ENCODE measurements around the gene PER2. TPM values are rescaled to one million over a fixed set of nuclear protein-coding genes. Genes with fewer than 3 reads are reported as not detected.
"Not testable (repeated sequence)": the region's sequence is repeated elsewhere in the genome, so short reads cannot be mapped to it uniquely, and the experiment has no call there.

PER2 gene
- total RNA-seq, 1 donor from 2014 or later = 3.7 TPM

- H3K27me3 Mint-ChIP-seq (ENCODE audit: unreplicated experiment) = no peaks in the 10 kb centered on the region
- peaks cover 17% of the 10 kb centered on the region for H3K36me3 Mint-ChIP-seq (ENCODE audit: unreplicated experiment)
- no peaks in the 10 kb centered on the region for H3K4me1 Mint-ChIP-seq (ENCODE audit: unreplicated experiment)
- H3K27ac Mint-ChIP-seq (ENCODE audit: unreplicated experiment) = no peak overlapping the region
- no peak for DNase-seq (ENCODE audit: extremely low spot score, unreplicated experiment)
- TF ChIP-seq CTCF (IDR thresholded peaks at IDR 0.05) = no peak
- no peaks in the 10 kb centered on the region for H3K9me3 Mint-ChIP-seq (ENCODE audit: unreplicated experiment)
- H3K4me3 Mint-ChIP-seq (ENCODE audit: unreplicated experiment) = no peak overlapping the region
Observed at GRCh38 chr2:238274152-238274865, 14.1 kb downstream of the PER2 start.

- not testable (repeated sequence) for H3K9me3 Mint-ChIP-seq (ENCODE audit: unreplicated experiment); H3K4me1 Mint-ChIP-seq (ENCODE audit: unreplicated experiment); H3K4me3 Mint-ChIP-seq (ENCODE audit: unreplicated experiment); DNase-seq (ENCODE audit: extremely low spot score, unreplicated experiment); H3K27me3 Mint-ChIP-seq (ENCODE audit: unreplicated experiment); H3K27ac Mint-ChIP-seq (ENCODE audit: unreplicated experiment)
- H3K36me3 Mint-ChIP-seq (ENCODE audit: unreplicated experiment) = peaks cover 20% of the 10 kb centered on the region
Observed at GRCh38 chr2:238273433-238273832, 15.0 kb downstream of the PER2 start.

GRCh38 chr2:238272156-238272555, 16.3 kb downstream of the PER2 start:
- Mint-ChIP-seq H3K9me3 (ENCODE audit: unreplicated experiment) (no peaks in the 10 kb centered on the region), H3K4me1 (ENCODE audit: unreplicated experiment) (no peaks in the 10 kb centered on the region), H3K4me3 (ENCODE audit: unreplicated experiment) (no peak overlapping the region), H3K36me3 (ENCODE audit: unreplicated experiment) (peaks cover 22% of the 10 kb centered on the region), H3K27ac (ENCODE audit: unreplicated experiment) (no peak overlapping the region), H3K27me3 (ENCODE audit: unreplicated experiment) (no peaks in the 10 kb centered on the region)
- no peak for DNase-seq (ENCODE audit: extremely low spot score, unreplicated experiment)
- no peak for TF ChIP-seq CTCF (IDR thresholded peaks at IDR 0.05)

GRCh38 chr2:238271686-238272085, 16.7 kb downstream of the PER2 start:
- H3K27me3 Mint-ChIP-seq (ENCODE audit: unreplicated experiment); H3K4me1 Mint-ChIP-seq (ENCODE audit: unreplicated experiment); H3K4me3 Mint-ChIP-seq (ENCODE audit: unreplicated experiment); H3K27ac Mint-ChIP-seq (ENCODE audit: unreplicated experiment); DNase-seq (ENCODE audit: extremely low spot score, unreplicated experiment); H3K9me3 Mint-ChIP-seq (ENCODE audit: unreplicated experiment): not testable (repeated sequence)
- H3K36me3 Mint-ChIP-seq (ENCODE audit: unreplicated experiment) = peaks cover 22% of the 10 kb centered on the region

- Mint-ChIP-seq H3K4me3 (ENCODE audit: unreplicated experiment) (no peak overlapping the region), H3K9me3 (ENCODE audit: unreplicated experiment) (no peaks in the 10 kb centered on the region), H3K36me3 (ENCODE audit: unreplicated experiment) (peaks cover 19% of the 10 kb centered on the region), H3K27me3 (ENCODE audit: unreplicated experiment) (no peaks in the 10 kb centered on the region), H3K4me1 (ENCODE audit: unreplicated experiment) (no peaks in the 10 kb centered on the region), H3K27ac (ENCODE audit: unreplicated experiment) (no peak overlapping the region)
- no peak for DNase-seq (ENCODE audit: extremely low spot score, unreplicated experiment)
- no peak for TF ChIP-seq CTCF (IDR thresholded peaks at IDR 0.05)
Observed at GRCh38 chr2:238271061-238271554, 17.3 kb downstream of the PER2 start.

GRCh38 chr2:238270606-238271005, 17.8 kb downstream of the PER2 start:
- H3K4me1 Mint-ChIP-seq (ENCODE audit: unreplicated experiment) = no peaks in the 10 kb centered on the region
- H3K9me3 Mint-ChIP-seq (ENCODE audit: unreplicated experiment) = no peaks in the 10 kb centered on the region
- H3K4me3 Mint-ChIP-seq (ENCODE audit: unreplicated experiment) = no peak overlapping the region
- H3K27me3 Mint-ChIP-seq (ENCODE audit: unreplicated experiment) = no peaks in the 10 kb centered on the region
- H3K27ac Mint-ChIP-seq (ENCODE audit: unreplicated experiment) = no peak overlapping the region
- DNase-seq (ENCODE audit: extremely low spot score, unreplicated experiment) = no peak
- peaks cover 19% of the 10 kb centered on the region for H3K36me3 Mint-ChIP-seq (ENCODE audit: unreplicated experiment)
- no peak for TF ChIP-seq CTCF (IDR thresholded peaks at IDR 0.05)
